Hepatocyte (in vitro differentiated cells): ENCODE results near the gene LRRC28. TPM values are rescaled to one million over a fixed set of nuclear protein-coding genes. Genes with fewer than 3 reads are reported as not detected.
A peak's percentile ranks its signal among the peaks of the same experiment; 100 is the strongest.

ENCODE experiments used
- DNase-seq: peaks from one replicate; pipeline ENCODE4 v3.0.0-alpha.2; 2016; ENCODE audit warnings: low spot score
- H2AFZ ChIP-seq: fragments of 200-600 bp; sonication (generic); 2 replicates; pipeline ENCODE4 v1.6.0; 2016; ENCODE audit warnings: antibody characterized with exemption, mild to moderate bottlenecking
- H3K27ac ChIP-seq: fragments of 200-600 bp; sonication (generic); 2 replicates; pipeline ENCODE4 v1.5.1; 2016; ENCODE audit warnings: mild to moderate bottlenecking
- H3K27me3 ChIP-seq: fragments of 200-600 bp; sonication (generic); 2 replicates; pipeline ENCODE4 v1.6.1; 2016
- H3K36me3 ChIP-seq: fragments of 200-600 bp; sonication (generic); replicated peaks from 2 replicates; pipeline ENCODE4 v1.5.1; 2016; ENCODE audit warnings: low read depth; ENCODE audit not compliant: insufficient read depth
- H3K4me1 ChIP-seq: fragments of 200-600 bp; sonication (generic); 2 replicates; pipeline ENCODE4 v1.5.1; 2016; ENCODE audit warnings: mild to moderate bottlenecking, moderate library complexity; ENCODE audit not compliant: insufficient read depth
- H3K4me2 ChIP-seq: fragments of 200-600 bp; sonication (generic); 2 replicates; pipeline ENCODE4 v1.6.0; 2016
- H3K4me3 ChIP-seq: fragments of 200-600 bp; sonication (generic); 2 replicates; pipeline ENCODE4 v1.5.1; 2016; ENCODE audit warnings: mild to moderate bottlenecking
- H3K79me2 ChIP-seq: fragments of 200-600 bp; sonication (generic); 2 replicates; pipeline ENCODE4 v1.6.0; 2017; ENCODE audit warnings: mild to moderate bottlenecking
- H3K9me2 ChIP-seq: fragments of 200-600 bp; sonication (generic); replicated peaks from 2 replicates; pipeline ENCODE4 v1.6.0; 2017; ENCODE audit warnings: mild to moderate bottlenecking; ENCODE audit not compliant: insufficient read depth
- H3K9me3 ChIP-seq: fragments of 200-600 bp; sonication (generic); 2 replicates; pipeline ENCODE4 v1.5.1; 2016; ENCODE audit warnings: low read depth, mild to moderate bottlenecking
- H4K20me1 ChIP-seq: fragments of 200-600 bp; sonication (generic); 2 replicates; pipeline ENCODE4 v1.6.0; 2016; ENCODE audit warnings: mild to moderate bottlenecking; ENCODE audit not compliant: insufficient read depth, poor library complexity, severe bottlenecking
- CTCF ChIP-seq: fragments of 200-600 bp; sonication (generic); IDR thresholded peaks from 2 replicates; pipeline ENCODE4 v1.5.1; 2016; ENCODE audit warnings: antibody characterized with exemption, mild to moderate bottlenecking; ENCODE audit not compliant: poor library complexity
- EZH2 ChIP-seq: fragments of 200-600 bp; sonication (generic); IDR thresholded peaks from 2 replicates; pipeline ENCODE4 v1.6.1; 2016; ENCODE audit warnings: antibody characterized with exemption, mild to moderate bottlenecking, borderline replicate concordance
- EZH2phosphoT487 ChIP-seq: fragments of 200-600 bp; sonication (generic); IDR thresholded peaks from one replicate; pipeline ENCODE4 v1.6.1; 2018; ENCODE audit warnings: antibody characterized with exemption, mild to moderate bottlenecking, low read depth, moderate library complexity; ENCODE audit not compliant: unreplicated experiment, severe bottlenecking
- WGBS: methylation state at CpG from one replicate; pipeline ENCODE4 v1.1.6; 2016; ENCODE audit warnings: low lambda C conversion rate; ENCODE audit errors: missing lambda C conversion rate; 5-methylcytosine and 5-hydroxymethylcytosine counted together
- polyA plus RNA-seq: library from polyadenylated mRNA; unstranded; fragments of >200 nt; fragmentation: Nextera tagmentation; extraction: Ambion mirVana; gene quantifications from 2 replicates; pipeline ENCODE4 v1.2.1, GENCODE V29; 2016
- total RNA-seq: library from RNA; depleted of rRNA; stranded (reverse); fragments of >200 nt; gene quantifications from 2 replicates; pipeline ENCODE4 v1.2.3, GENCODE V29; 2014

Gene LRRC28
- total and polyA plus RNA-seq, 2 experiments from 2014 or later: 32.1 to 55.5 TPM

GRCh38 chr15:99209326-99209725 is 42.0 kb upstream of the LRRC28 start:
- no peak overlapping the region for H2AFZ ChIP-seq
- H3K9me2 ChIP-seq: no peaks in the 10 kb centered on the region
- H3K4me2 ChIP-seq: no peak overlapping the region
- no peaks in the 10 kb centered on the region for H3K36me3 ChIP-seq
- H3K27ac ChIP-seq: no peak overlapping the region
- H3K9me3 ChIP-seq: no peaks in the 10 kb centered on the region
- WGBS: 89% methylated on average over 2 of the region's 2 CpGs
- H3K4me3 ChIP-seq: no peak overlapping the region
- no peaks in the 10 kb centered on the region for H3K27me3 ChIP-seq
- no peak for DNase-seq
- no peaks in the 10 kb centered on the region for H3K79me2 ChIP-seq
- no peaks in the 10 kb centered on the region for H4K20me1 ChIP-seq
- TF ChIP-seq CTCF (no peak), EZH2 (no peak), EZH2phosphoT487 (no peak)
- H3K4me1 ChIP-seq: no peaks in the 10 kb centered on the region

GRCh38 chr15:99210334-99210733 is 40.9 kb upstream of the LRRC28 start:
- H3K4me1 ChIP-seq: no peaks in the 10 kb centered on the region
- no peaks in the 10 kb centered on the region for H3K27me3 ChIP-seq
- no peaks in the 10 kb centered on the region for H3K79me2 ChIP-seq
- H4K20me1 ChIP-seq: no peaks in the 10 kb centered on the region
- H3K4me3 ChIP-seq: no peak overlapping the region
- DNase-seq: no peak
- H3K9me2 ChIP-seq: no peaks in the 10 kb centered on the region
- no peaks in the 10 kb centered on the region for H3K9me3 ChIP-seq
- H3K27ac ChIP-seq: peak overlapping the region; percentile 15
- H3K4me2 ChIP-seq: no peak overlapping the region
- H3K36me3 ChIP-seq: no peaks in the 10 kb centered on the region
- TF ChIP-seq EZH2 (no peak), CTCF (no peak), EZH2phosphoT487 (no peak)
- H2AFZ ChIP-seq: no peak overlapping the region

- Histone ChIP-seq H3K79me2 (no peaks in the 10 kb centered on the region), H4K20me1 (no peaks in the 10 kb centered on the region), H3K9me2 (no peaks in the 10 kb centered on the region), H3K27ac (peak overlapping the region; percentile 46), H2AFZ (no peak overlapping the region), H3K4me2 (no peak overlapping the region), H3K4me1 (no peaks in the 10 kb centered on the region), H3K36me3 (no peaks in the 10 kb centered on the region), H3K4me3 (no peak overlapping the region), H3K9me3 (no peaks in the 10 kb centered on the region), H3K27me3 (no peaks in the 10 kb centered on the region)
- peak; percentile 13 for DNase-seq
- TF ChIP-seq CTCF (no peak), EZH2 (no peak), EZH2phosphoT487 (no peak)
- 81% methylated on average over 4 of the region's 4 CpGs for WGBS
Measured at GRCh38 chr15:99211926-99212325, 39.4 kb upstream of the LRRC28 start.

GRCh38 chr15:99212406-99212805 is 38.9 kb upstream of the LRRC28 start:
- no peak overlapping the region for H3K4me2 ChIP-seq
- H3K27me3 ChIP-seq: no peaks in the 10 kb centered on the region
- H3K79me2 ChIP-seq: no peaks in the 10 kb centered on the region
- no peak overlapping the region for H3K4me3 ChIP-seq
- H3K27ac ChIP-seq: no peak overlapping the region
- H3K4me1 ChIP-seq: no peaks in the 10 kb centered on the region
- H2AFZ ChIP-seq: no peak overlapping the region
- no peaks in the 10 kb centered on the region for H3K9me3 ChIP-seq
- WGBS: 92% methylated on average over 7 of the region's 7 CpGs
- no peaks in the 10 kb centered on the region for H4K20me1 ChIP-seq
- no peaks in the 10 kb centered on the region for H3K9me2 ChIP-seq
- peak; percentile 36 for DNase-seq
- TF ChIP-seq EZH2 (no peak), CTCF (no peak), EZH2phosphoT487 (no peak)
- H3K36me3 ChIP-seq: no peaks in the 10 kb centered on the region
